ENCODE measurements around the gene RARA. TPM values are rescaled to one million over a fixed set of nuclear protein-coding genes. Genes with fewer than 3 reads are reported as not detected.

RARA gene
- total and polyA plus RNA-seq, 12 donors: 11.2 to 34.0 (median 18.9) TPM

- intact Hi-C loops (cut with DNase I): loop anchor here in 3 of 10 donors (10.0 kb wide), 3 partner anchors 79 to 269 kb away; partner anchors contain the start of gene CSF3 (in 1 of the 3)
- no peaks in the 10 kb centered on the region for H3K9me3 ChIP-seq
- peaks cover 0 to 42% (median 27%) of the 10 kb centered on the region in 9 donors for H3K4me1 ChIP-seq
- ATAC-seq (peak in 2 of 8 donors; percentile 13 to 21), DNase-seq (no peak)
- H3K36me3 ChIP-seq: peaks cover 0 to 41% (median 11%) of the 10 kb centered on the region in 9 donors
- no peak overlapping the region for H3K4me3 ChIP-seq
- whole genome bisulfite sequencing, 2 donors: 55 to 61% methylated on average over 2 of the region's 2 CpGs
- peak overlapping the region in 8 of 10 donors; percentile 29 to 84 (median 62) for H3K27ac ChIP-seq
- no peaks in the 10 kb centered on the region for H3K27me3 ChIP-seq
- TF ChIP-seq CTCF (IDR thresholded peaks at IDR 0.05): peak in 5 of 9 donors; percentile 10 to 28 (median 15)
These were observed 24.8 kb upstream of the RARA start for GRCh38 chr17:40284085-40284713.

- peaks cover 0 to 55% (median 28%) of the 10 kb centered on the region in 9 donors for H3K4me1 ChIP-seq
- intact Hi-C loops (cut with DNase I): loop anchor here in 8 of 10 donors (5.0 to 10.0 kb wide), 4 partner anchors 69 to 272 kb away; partner anchors contain the start of genes WIPF2 (in 6 of the 8) and CSF3 (in 1 of the 8)
- H3K4me3 ChIP-seq: no peak overlapping the region
- H3K27ac ChIP-seq: peak overlapping the region in 1 of 10 donors; percentile 13
- 98% methylated on average over 2 of the region's 2 CpGs for WGBS, 2 donors
- DNase-seq (no peak), ATAC-seq (no peak)
- no peaks in the 10 kb centered on the region for H3K27me3 ChIP-seq
- no peak for TF ChIP-seq CTCF (IDR thresholded peaks at IDR 0.05)
- H3K36me3 ChIP-seq: peaks cover 0 to 21% (median 0%) of the 10 kb centered on the region in 9 donors
- no peaks in the 10 kb centered on the region for H3K9me3 ChIP-seq
These were observed 22.5 kb upstream of the RARA start for GRCh38 chr17:40286473-40286872.

GRCh38 chr17:40287159-40287493, 21.9 kb upstream of the RARA start:
- peaks cover 0 to 55% (median 28%) of the 10 kb centered on the region in 9 donors for H3K4me1 ChIP-seq
- intact Hi-C loops (cut with DNase I): loop anchor here in 8 of 10 donors (5.0 to 10.0 kb wide), 4 partner anchors 70 to 272 kb away; partner anchors contain the start of genes WIPF2 (in 6 of the 8) and CSF3 (in 1 of the 8)

More at GRCh38 chr17:40287159-40287493, 21.9 kb upstream of the RARA start:
- no peak for TF ChIP-seq CTCF (IDR thresholded peaks at IDR 0.05)
- Histone ChIP-seq H3K36me3 (peaks cover 0 to 16% (median 0%) of the 10 kb centered on the region in 9 donors), H3K27ac (peak overlapping the region in 4 of 10 donors; percentile 34 to 54 (median 44)), H3K27me3 (no peaks in the 10 kb centered on the region), H3K4me3 (peak overlapping the region in 7 of 10 donors; percentile 12 to 71 (median 18)), H3K9me3 (no peaks in the 10 kb centered on the region)
- DNase-seq (no peak), ATAC-seq (no peak)
- 41 to 49% methylated on average over 4 of the region's 4 CpGs for WGBS, 2 donors
